Activated T-helper 2 cell treated with anti-CD3 and anti-CD28 coated beads, Interferon-gamma antibody, Interleukin-2, Interleukin-4, amounts not matched to agents 10 μg/mL and 5 μg/mL and 100 μg/mL, durations not matched to agents 14 hours and 24 hours and 36 hours (primary cell): Measurements from ENCODE around the gene IGFBP4. TPM values are rescaled to one million over a fixed set of nuclear protein-coding genes. Genes with fewer than 3 reads are reported as not detected.

Source experiments
- DNase-seq: peaks from one replicate; pipeline ENCODE4 v3.0.0; 2021; ENCODE audit warnings: low spot score
- H3K27ac Mint-ChIP-seq: one replicate; pipeline ENCODE4 v1.8.0; 2021; ENCODE audit warnings: mixed read lengths
- H3K27me3 Mint-ChIP-seq: one replicate; pipeline ENCODE4 v1.8.0; 2021; ENCODE audit warnings: low read depth, mixed read lengths
- H3K36me3 Mint-ChIP-seq: one replicate; pipeline ENCODE4 v1.8.0; 2021; ENCODE audit warnings: low read depth, mixed read lengths
- H3K4me1 Mint-ChIP-seq: one replicate; pipeline ENCODE4 v1.8.0; 2021; ENCODE audit warnings: low read depth, mixed read lengths
- H3K4me3 Mint-ChIP-seq: one replicate; pipeline ENCODE4 v1.8.0; 2021; ENCODE audit warnings: low read depth, mild to moderate bottlenecking, moderate library complexity, mixed read lengths
- H3K9me3 Mint-ChIP-seq: one replicate; pipeline ENCODE4 v1.8.0; 2021; ENCODE audit warnings: mixed read lengths
- intact Hi-C: fragments of 100-400 bp; cut with micrococcal nuclease; formaldehyde crosslinking; loops from one replicate; pipeline ENCODE4 v1.15.1; 2023
- total RNA-seq: library from RNA; stranded (reverse); gene quantifications from 2 replicates; pipeline ENCODE4 v1.2.3, GENCODE V29; 2022

IGFBP4 gene
- total RNA-seq, 1 donor from 2014 or later = 59.3 TPM

GRCh38 chr17:40461732-40462342 is 18.6 kb downstream of the IGFBP4 start:
- H3K4me1 Mint-ChIP-seq = peaks cover 3% of the 10 kb centered on the region
- no peak for DNase-seq
- no peak overlapping the region for H3K27ac Mint-ChIP-seq
- peaks cover 4% of the 10 kb centered on the region for H3K27me3 Mint-ChIP-seq
- intact Hi-C loops = no loop called here
- no peak overlapping the region for H3K4me3 Mint-ChIP-seq
- H3K36me3 Mint-ChIP-seq = peaks cover 15% of the 10 kb centered on the region
- no peaks in the 10 kb centered on the region for H3K9me3 Mint-ChIP-seq

GRCh38 chr17:40462343-40463121 is 19.3 kb downstream of the IGFBP4 start:
- H3K9me3 Mint-ChIP-seq = no peaks in the 10 kb centered on the region
- intact Hi-C loops = no loop called here
- no peak for DNase-seq
- H3K4me1 Mint-ChIP-seq = peaks cover 3% of the 10 kb centered on the region
- H3K27ac Mint-ChIP-seq = no peak overlapping the region
- H3K4me3 Mint-ChIP-seq = no peak overlapping the region
- H3K36me3 Mint-ChIP-seq = peaks cover 10% of the 10 kb centered on the region
- H3K27me3 Mint-ChIP-seq = peaks cover 5% of the 10 kb centered on the region

- Mint-ChIP-seq H3K27ac (no peak overlapping the region), H3K4me1 (peaks cover 2% of the 10 kb centered on the region), H3K9me3 (no peaks in the 10 kb centered on the region), H3K27me3 (peaks cover 5% of the 10 kb centered on the region), H3K4me3 (no peak overlapping the region), H3K36me3 (peaks cover 5% of the 10 kb centered on the region)
- intact Hi-C loops = no loop called here
- DNase-seq = no peak
Measured at GRCh38 chr17:40463122-40463550, 19.9 kb downstream of the IGFBP4 start.

GRCh38 chr17:40464392-40464855 is 21.2 kb downstream of the IGFBP4 start:
- H3K36me3 Mint-ChIP-seq = no peaks in the 10 kb centered on the region
- no peak for DNase-seq
- no peak overlapping the region for H3K4me3 Mint-ChIP-seq
- intact Hi-C loops = no loop called here
- no peak overlapping the region for H3K27ac Mint-ChIP-seq
- no peaks in the 10 kb centered on the region for H3K9me3 Mint-ChIP-seq
- peaks cover 5% of the 10 kb centered on the region for H3K27me3 Mint-ChIP-seq
- H3K4me1 Mint-ChIP-seq = peaks cover 2% of the 10 kb centered on the region

GRCh38 chr17:40466298-40466971 is 23.2 kb downstream of the IGFBP4 start:
- intact Hi-C loops = no loop called here
- H3K36me3 Mint-ChIP-seq = no peaks in the 10 kb centered on the region
- DNase-seq = no peak
- H3K27ac Mint-ChIP-seq = no peak overlapping the region
- no peaks in the 10 kb centered on the region for H3K9me3 Mint-ChIP-seq
- H3K27me3 Mint-ChIP-seq = peaks cover 5% of the 10 kb centered on the region
- H3K4me3 Mint-ChIP-seq = no peak overlapping the region
- H3K4me1 Mint-ChIP-seq = peaks cover 4% of the 10 kb centered on the region

- no peak overlapping the region for H3K27ac Mint-ChIP-seq
- no peak for DNase-seq
- peaks cover 4% of the 10 kb centered on the region for H3K4me1 Mint-ChIP-seq
- H3K36me3 Mint-ChIP-seq = no peaks in the 10 kb centered on the region
- no peak overlapping the region for H3K4me3 Mint-ChIP-seq
- peaks cover 5% of the 10 kb centered on the region for H3K27me3 Mint-ChIP-seq
- no peaks in the 10 kb centered on the region for H3K9me3 Mint-ChIP-seq
- intact Hi-C loops = no loop called here
Measured at GRCh38 chr17:40467281-40467867, 24.1 kb downstream of the IGFBP4 start.

- H3K27ac Mint-ChIP-seq = no peak overlapping the region
- no peaks in the 10 kb centered on the region for H3K9me3 Mint-ChIP-seq
- DNase-seq = no peak
- peaks cover 7% of the 10 kb centered on the region for H3K4me1 Mint-ChIP-seq
- no peak overlapping the region for H3K4me3 Mint-ChIP-seq
- H3K36me3 Mint-ChIP-seq = no peaks in the 10 kb centered on the region
- H3K27me3 Mint-ChIP-seq = peaks cover 5% of the 10 kb centered on the region
- intact Hi-C loops = no loop called here
Measured at GRCh38 chr17:40468560-40468959, 25.3 kb downstream of the IGFBP4 start.

GRCh38 chr17:40469805-40470675 is 26.8 kb downstream of the IGFBP4 start:
- H3K36me3 Mint-ChIP-seq = no peaks in the 10 kb centered on the region
- H3K27me3 Mint-ChIP-seq = peaks cover 5% of the 10 kb centered on the region
- no peak overlapping the region for H3K4me3 Mint-ChIP-seq
- peaks cover 10% of the 10 kb centered on the region for H3K4me1 Mint-ChIP-seq
- no peak overlapping the region for H3K27ac Mint-ChIP-seq
- no peaks in the 10 kb centered on the region for H3K9me3 Mint-ChIP-seq
- intact Hi-C loops = no loop called here
- no peak for DNase-seq

- H3K36me3 Mint-ChIP-seq = no peaks in the 10 kb centered on the region
- intact Hi-C loops = no loop called here
- H3K4me3 Mint-ChIP-seq = no peak overlapping the region
- H3K4me1 Mint-ChIP-seq = peaks cover 11% of the 10 kb centered on the region
- no peaks in the 10 kb centered on the region for H3K9me3 Mint-ChIP-seq
- no peak overlapping the region for H3K27ac Mint-ChIP-seq
- DNase-seq = no peak
- H3K27me3 Mint-ChIP-seq = peaks cover 5% of the 10 kb centered on the region
Measured at GRCh38 chr17:40470932-40471828, 27.9 kb downstream of the IGFBP4 start.

- Mint-ChIP-seq H3K27ac (no peak overlapping the region), H3K36me3 (peaks cover 2% of the 10 kb centered on the region), H3K9me3 (no peaks in the 10 kb centered on the region), H3K27me3 (no peaks in the 10 kb centered on the region), H3K4me1 (peaks cover 17% of the 10 kb centered on the region), H3K4me3 (no peak overlapping the region)
- no peak for DNase-seq
- intact Hi-C loops = no loop called here
Measured at GRCh38 chr17:40471846-40472732, 28.8 kb downstream of the IGFBP4 start.
